22Rv1 (cell line): Measurements from ENCODE around the gene SMTN.
A peak's percentile ranks its signal among the peaks of the same experiment; 100 is the strongest.

Source experiments
- H3K27ac ChIP-seq: fragments of 450-650 bp; 2 replicates; pipeline ENCODE4 v1.5.1; 2017
- ZFX ChIP-seq: fragments of 450-650 bp; IDR thresholded peaks from 2 replicates; pipeline ENCODE4 v1.6.1; 2017; ENCODE audit warnings: antibody characterized with exemption, borderline replicate concordance
- TF ChIP-seq, protein P1 (sequence below): fragments of 450-650 bp; IDR thresholded peaks from 2 replicates; pipeline ENCODE4 v1.5.1; 2017; ENCODE audit warnings: mild to moderate bottlenecking

SMTN gene

DNA sequence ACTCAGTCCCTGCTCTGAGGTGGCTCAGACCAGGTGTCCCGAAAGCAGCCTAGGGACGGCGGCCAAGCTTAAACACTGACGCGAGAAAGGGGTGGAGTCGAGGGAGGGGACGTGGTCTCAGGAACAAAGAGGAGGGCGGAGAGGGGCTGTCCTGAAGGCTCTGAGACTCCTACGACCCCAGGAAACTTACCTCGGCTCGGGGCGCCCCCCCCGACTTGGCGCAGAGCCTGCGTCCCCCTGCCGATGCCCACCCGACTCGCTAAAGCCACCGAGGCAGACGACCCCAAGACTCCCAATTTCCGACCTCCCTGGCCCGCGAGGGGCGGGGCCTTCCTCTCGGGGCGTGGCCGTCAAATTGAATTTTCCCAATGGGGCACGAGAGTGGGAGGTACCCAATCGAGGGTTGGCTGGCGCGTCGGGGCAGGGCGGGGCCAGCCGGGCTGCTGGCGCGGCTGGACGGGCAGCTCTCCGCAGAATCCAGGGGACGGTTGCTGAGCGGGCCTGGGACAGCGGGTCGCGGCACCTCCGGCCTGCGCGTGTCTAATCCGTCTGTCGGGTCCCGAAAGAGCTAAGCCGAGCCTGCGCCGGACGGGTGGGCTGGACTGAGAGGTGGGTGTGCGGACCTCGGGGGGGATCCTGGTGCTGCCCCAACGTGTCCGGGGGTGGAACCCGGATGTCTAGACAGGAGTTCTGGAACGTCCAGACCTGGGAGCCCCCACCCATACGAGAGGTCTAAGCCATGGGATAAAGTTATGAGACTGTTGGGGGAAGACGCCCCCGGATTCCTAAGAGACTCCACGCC is at the start of gene SMTN:
TSS of gene SMTN (plus strand) at position 471 of the 802 bp plus-strand sequence. CDS start 1,941 bp downstream, outside the sequence.
- H3K27ac ChIP-seq = peak within 1 kb of the TSS; percentile 75
- TF ChIP-seq, protein P1, sequence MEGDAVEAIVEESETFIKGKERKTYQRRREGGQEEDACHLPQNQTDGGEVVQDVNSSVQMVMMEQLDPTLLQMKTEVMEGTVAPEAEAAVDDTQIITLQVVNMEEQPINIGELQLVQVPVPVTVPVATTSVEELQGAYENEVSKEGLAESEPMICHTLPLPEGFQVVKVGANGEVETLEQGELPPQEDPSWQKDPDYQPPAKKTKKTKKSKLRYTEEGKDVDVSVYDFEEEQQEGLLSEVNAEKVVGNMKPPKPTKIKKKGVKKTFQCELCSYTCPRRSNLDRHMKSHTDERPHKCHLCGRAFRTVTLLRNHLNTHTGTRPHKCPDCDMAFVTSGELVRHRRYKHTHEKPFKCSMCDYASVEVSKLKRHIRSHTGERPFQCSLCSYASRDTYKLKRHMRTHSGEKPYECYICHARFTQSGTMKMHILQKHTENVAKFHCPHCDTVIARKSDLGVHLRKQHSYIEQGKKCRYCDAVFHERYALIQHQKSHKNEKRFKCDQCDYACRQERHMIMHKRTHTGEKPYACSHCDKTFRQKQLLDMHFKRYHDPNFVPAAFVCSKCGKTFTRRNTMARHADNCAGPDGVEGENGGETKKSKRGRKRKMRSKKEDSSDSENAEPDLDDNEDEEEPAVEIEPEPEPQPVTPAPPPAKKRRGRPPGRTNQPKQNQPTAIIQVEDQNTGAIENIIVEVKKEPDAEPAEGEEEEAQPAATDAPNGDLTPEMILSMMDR = no peak
- no peak for TF ChIP-seq ZFX

DNA sequence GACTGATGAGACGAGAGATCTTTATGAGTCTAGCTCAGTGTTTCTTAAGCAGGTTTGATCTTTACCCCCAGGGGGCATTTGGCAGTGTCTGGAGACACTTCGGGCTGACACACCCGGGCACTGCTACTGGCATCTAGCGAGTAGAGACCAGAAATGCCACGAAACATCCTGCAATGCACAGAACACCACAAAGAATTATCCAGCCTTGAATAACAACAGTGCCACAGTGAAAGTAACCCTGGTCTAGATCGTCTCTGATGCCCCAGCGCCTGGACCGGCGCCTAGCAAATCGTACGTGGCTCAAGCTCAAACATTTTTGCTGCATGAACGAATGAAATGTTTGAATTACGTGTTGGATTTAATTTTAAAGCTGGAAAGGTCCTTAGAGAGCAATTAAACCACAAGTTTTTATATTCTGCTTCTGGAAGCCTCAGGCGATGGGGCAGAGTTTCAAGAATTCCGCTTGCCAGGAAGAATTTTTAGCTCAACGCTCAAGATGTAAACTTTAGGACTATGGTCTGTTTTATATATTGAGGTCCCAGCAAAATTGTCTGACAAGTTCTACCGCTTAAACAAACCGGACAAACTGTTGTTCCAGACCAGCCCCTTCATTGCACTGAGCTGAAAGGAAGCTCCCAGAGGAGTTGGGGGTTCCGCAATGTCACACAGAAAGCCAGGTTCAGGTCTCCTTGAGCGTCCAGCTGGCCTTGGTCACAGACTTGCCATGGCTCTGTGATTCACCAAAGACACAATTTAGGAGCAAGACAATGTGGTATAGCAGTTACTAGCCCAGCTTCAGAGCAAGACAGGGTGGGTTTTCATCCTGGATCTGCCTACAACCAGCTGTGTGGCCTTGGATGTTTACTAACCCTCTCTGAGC is 44.2 kb upstream of the SMTN start:
- TF ChIP-seq ZFX = no peak
- TF ChIP-seq, protein P1 = peak; percentile 49
- H3K27ac ChIP-seq = no peak overlapping the region

DNA sequence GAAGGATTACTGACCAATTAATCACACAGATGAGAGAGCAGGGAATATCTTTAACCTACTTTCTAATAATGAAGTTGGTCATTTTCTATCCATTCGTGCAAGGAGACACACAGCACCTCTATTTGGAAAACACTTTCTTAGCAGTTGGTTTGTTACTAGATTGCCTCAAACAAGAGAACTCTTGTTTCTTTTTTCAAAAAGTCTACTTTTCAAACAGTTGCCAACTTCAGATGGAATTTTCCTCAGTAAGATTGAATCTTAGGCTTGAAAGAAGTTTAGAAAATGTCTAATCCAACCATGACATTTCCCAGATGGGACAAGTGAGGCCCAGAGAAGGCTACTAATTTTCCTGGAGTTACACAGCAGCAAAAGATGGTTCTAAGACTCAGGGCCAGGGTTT is 42.4 kb upstream of the SMTN start:
- H3K27ac ChIP-seq = no peak overlapping the region
- TF ChIP-seq, protein P1 = no peak
- no peak for TF ChIP-seq ZFX

DNA sequence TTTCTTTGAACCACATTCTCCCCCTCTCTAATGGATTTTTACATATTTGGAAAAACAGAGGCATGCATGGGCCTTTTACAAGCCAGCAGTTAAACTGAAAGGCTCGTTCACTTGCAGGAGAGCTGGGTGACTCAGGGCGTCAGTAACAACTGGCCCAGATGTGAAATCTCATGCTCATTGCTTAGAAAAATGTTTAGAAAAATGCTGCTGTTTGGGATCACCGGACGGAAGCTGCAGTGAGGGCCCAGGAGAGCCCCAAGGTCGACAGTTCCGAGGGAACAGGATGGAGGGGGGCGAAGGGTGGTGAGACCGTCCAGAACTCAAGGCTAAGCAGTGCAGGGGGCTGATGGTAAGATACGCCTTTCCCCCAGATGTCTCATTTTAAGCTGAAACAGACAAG is 41.7 kb upstream of the SMTN start:
- H3K27ac ChIP-seq = no peak overlapping the region
- TF ChIP-seq, protein P1 = no peak
- no peak for TF ChIP-seq ZFX

DNA sequence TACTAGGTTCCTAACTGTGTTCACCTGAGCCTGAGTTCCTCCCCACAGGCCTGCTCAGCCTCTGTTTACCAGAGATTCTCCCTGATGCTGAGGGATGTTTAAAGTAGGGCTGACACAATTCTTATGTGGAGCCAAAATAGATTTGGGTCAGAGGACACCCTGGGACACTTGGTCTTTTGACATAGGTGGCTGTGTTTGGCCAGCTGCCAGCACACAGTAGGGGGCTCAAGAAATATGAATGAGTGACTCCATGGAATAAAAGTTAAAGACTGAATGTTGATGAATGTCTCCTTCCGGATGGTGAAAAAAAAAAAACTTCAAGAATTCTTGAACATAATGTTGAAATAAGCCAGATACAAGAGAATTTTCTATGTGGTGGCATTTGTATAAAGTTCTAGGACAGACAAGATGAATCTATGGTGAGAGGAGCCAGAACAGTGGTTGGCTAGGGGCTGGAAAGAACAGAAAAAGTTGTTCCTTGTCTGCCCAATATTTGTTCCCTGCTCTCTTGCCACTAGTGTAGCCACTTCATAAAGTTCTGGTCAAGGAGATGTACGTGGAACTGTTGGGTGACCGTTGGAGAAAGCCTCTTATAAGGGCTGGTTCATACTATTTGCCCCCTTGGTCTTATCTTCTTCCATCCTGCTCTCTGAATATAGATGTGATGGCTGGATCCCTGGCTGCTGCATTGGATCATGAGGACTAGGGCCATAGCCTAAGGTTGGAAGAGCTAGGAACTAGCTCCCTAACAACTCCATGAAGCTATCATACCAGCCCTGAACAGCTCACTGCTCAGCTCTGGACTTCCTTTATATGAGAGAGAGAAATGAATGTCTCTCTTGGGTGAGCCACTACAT is 40.3 kb upstream of the SMTN start:
- no peak overlapping the region for H3K27ac ChIP-seq
- TF ChIP-seq, protein P1 = no peak
- TF ChIP-seq ZFX = no peak

DNA sequence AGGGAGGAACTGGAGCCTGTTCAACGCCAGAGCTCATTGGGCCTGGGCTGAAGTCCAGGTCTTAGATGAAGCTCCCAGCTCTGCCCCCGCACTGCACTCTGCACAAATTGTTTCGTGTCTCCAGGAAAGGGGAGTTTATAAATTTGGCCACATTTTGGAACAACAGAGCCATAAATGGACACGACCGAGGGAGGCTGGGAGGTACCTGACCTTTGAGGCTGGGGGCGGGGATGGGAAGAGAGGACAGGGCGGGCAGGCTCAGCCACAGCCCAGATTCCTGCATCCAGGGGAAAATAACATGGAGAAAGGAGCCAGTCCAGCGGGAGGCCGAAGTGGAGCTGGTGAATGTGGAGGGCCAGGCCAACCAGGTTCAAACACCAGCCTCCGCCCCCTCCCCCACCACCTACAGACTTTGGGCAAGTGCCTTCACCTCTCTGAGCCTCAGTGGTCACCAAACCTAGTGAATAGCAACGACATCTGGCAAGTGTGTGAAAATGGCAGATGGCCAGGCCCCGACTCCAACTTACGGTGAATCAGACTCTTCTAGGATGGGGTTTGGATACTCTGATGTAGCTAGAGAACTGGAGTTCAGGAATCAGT is 36.8 kb upstream of the SMTN start:
- no peak overlapping the region for H3K27ac ChIP-seq
- TF ChIP-seq ZFX = no peak
- TF ChIP-seq, protein P1 = no peak
